ENCODE results near the gene BCL2L12. TPM values are rescaled to one million over a fixed set of nuclear protein-coding genes. Genes with fewer than 3 reads are reported as not detected.

The BCL2L12 gene
- total RNA-seq, 1 donor: 4.7 TPM

DNA sequence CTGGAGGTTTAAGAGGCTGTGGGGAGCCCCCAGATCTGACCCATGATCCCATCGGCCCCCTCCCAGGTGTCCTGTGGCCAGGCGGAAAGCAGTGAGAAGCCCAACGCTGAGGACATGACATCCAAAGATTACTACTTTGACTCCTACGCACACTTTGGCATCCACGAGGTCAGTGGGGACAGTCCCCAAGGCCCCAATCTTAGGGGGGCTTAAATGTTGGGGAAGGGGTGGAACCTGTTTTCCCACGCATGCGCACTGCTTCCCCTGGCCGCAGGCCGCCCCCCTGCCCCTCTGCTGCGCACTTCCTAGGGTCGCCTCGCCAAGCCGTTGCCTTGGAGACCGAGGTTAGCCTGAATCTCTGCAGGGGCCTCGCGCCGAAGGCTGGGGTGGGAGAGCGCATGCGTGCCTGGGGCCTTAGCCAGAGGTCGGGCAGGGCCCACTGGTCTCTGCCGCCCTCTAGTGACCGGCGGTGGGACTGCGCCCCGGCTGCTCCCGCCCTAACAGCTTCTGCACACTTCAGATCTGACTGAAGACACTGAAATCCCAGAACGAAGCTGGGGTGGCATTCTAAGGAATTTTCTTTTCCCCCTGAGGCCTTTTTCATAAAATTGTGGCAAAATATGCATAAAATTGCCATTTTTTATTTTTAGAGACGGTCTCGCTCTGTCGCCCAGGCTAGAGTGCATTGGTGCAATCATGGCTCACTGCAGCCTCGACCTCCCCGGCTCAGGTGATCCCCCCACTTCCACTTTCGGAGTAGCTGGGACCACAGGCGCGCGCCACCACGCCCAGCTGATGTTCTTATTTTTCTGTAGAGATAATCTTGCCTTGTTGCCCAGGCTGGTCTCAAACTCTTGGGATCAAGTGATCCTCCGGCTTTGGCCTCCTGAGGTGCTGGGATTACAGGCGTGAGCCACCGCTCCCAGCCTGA, 15.0 kb downstream of the BCL2L12 start:
- peak overlapping the region; percentile 30 for H3K4me3 ChIP-seq (ENCODE audit: low read depth, low read length)
- TF ChIP-seq, protein P1, sequence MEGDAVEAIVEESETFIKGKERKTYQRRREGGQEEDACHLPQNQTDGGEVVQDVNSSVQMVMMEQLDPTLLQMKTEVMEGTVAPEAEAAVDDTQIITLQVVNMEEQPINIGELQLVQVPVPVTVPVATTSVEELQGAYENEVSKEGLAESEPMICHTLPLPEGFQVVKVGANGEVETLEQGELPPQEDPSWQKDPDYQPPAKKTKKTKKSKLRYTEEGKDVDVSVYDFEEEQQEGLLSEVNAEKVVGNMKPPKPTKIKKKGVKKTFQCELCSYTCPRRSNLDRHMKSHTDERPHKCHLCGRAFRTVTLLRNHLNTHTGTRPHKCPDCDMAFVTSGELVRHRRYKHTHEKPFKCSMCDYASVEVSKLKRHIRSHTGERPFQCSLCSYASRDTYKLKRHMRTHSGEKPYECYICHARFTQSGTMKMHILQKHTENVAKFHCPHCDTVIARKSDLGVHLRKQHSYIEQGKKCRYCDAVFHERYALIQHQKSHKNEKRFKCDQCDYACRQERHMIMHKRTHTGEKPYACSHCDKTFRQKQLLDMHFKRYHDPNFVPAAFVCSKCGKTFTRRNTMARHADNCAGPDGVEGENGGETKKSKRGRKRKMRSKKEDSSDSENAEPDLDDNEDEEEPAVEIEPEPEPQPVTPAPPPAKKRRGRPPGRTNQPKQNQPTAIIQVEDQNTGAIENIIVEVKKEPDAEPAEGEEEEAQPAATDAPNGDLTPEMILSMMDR (IDR thresholded peaks at IDR 0.05; ENCODE audit: insufficient read depth, low read depth, low read length): peak; percentile 99
- DNase-seq (ENCODE audit: low read depth): peak; percentile 84

DNA sequence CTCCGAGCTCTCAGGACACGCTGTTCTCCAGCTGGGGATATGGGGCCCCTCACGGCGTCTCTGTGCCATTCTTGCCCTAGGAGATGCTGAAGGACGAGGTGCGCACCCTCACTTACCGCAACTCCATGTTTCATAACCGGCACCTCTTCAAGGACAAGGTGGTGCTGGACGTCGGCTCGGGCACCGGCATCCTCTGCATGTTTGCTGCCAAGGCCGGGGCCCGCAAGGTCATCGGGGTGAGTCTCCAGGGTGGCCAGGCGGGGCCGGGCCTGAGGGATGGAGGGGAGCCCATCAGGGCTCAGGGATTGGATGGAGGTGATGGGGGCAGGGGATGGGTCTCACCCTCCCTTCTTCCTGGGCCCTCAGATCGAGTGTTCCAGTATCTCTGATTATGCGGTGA, 16.1 kb downstream of the BCL2L12 start:
- TF ChIP-seq, protein P1 (IDR thresholded peaks at IDR 0.05; ENCODE audit: insufficient read depth, low read depth, low read length): no peak
- DNase-seq (ENCODE audit: low read depth): no peak
- no peak overlapping the region for H3K4me3 ChIP-seq (ENCODE audit: low read depth, low read length)

DNA sequence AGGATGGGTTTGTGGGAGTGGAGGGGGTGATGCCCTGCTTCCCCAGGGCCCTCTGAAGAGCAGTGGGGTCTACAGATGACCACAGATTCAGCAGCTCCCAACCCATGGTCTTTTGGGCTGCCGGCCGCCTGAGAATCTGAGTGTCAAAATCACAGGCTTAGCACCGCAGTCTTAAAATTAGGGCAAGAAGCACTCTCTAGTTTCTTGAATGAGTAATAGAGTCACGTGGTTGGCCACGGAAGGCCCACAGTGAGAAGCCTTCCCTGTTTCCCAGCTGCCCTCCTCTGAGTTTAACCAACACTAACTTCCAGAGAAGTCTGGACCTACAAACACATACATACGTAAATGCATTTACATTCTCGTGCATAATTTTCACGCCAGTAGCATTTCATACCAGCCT, 16.5 kb downstream of the BCL2L12 start:
- peak; percentile 14 for DNase-seq (ENCODE audit: low read depth)
- no peak overlapping the region for H3K4me3 ChIP-seq (ENCODE audit: low read depth, low read length)
- TF ChIP-seq, protein P1 (IDR thresholded peaks at IDR 0.05; ENCODE audit: insufficient read depth, low read depth, low read length): no peak

DNA sequence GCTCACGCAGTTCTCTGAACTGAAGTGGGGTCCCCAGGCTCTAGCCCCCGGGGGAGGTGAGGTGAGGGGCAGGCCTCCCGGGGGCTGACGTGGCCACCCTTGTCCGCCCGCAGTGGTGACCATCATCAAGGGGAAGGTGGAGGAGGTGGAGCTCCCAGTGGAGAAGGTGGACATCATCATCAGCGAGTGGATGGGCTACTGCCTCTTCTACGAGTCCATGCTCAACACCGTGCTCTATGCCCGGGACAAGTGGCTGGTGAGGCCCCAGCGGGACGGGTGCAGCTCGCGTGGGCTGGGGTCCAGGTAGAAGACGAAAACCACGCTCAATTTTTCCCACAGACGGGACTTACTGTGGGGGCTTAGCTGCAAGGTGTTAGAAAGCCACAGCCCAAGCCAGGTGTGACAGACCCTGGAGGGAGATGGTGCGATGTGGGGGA, 18.1 kb downstream of the BCL2L12 start:
- TF ChIP-seq, protein P1 (IDR thresholded peaks at IDR 0.05; ENCODE audit: insufficient read depth, low read depth, low read length): no peak
- no peak overlapping the region for H3K4me3 ChIP-seq (ENCODE audit: low read depth, low read length)
- DNase-seq (ENCODE audit: low read depth): no peak

DNA sequence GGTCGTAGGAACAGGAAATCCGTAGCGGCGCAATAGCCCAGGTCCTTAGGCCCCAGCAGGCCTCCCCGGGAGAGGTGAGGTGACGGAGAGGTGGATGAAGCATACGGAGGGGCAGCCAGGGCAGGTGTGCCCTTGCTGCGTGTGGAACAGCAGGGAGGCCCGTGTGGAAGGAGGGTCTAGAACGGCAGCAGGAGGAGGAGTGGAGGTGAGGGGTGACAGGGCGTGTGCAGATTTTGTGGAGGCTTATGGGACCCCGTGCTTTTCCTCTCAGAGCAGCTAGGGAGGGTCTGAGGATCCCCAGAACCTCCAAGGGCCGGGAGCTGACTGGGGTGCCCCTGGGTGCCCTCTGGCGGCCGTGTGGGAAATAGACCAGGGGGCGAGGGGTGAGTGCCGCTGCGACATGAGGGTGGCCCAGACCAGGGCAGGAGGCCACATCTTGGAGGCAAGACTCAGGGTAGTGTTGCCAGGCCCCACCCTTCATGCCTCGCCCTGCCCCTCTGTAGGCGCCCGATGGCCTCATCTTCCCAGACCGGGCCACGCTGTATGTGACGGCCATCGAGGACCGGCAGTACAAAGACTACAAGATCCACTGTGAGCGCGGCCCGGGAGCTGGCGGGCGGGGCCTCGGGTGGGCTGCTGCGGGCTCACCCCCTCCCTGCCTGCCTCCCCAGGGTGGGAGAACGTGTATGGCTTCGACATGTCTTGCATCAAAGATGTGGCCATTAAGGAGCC, 18.7 kb downstream of the BCL2L12 start:
- TF ChIP-seq, protein P1 (IDR thresholded peaks at IDR 0.05; ENCODE audit: insufficient read depth, low read depth, low read length): peak; percentile 44
- H3K4me3 ChIP-seq (ENCODE audit: low read depth, low read length): no peak overlapping the region
- DNase-seq (ENCODE audit: low read depth): no peak

DNA sequence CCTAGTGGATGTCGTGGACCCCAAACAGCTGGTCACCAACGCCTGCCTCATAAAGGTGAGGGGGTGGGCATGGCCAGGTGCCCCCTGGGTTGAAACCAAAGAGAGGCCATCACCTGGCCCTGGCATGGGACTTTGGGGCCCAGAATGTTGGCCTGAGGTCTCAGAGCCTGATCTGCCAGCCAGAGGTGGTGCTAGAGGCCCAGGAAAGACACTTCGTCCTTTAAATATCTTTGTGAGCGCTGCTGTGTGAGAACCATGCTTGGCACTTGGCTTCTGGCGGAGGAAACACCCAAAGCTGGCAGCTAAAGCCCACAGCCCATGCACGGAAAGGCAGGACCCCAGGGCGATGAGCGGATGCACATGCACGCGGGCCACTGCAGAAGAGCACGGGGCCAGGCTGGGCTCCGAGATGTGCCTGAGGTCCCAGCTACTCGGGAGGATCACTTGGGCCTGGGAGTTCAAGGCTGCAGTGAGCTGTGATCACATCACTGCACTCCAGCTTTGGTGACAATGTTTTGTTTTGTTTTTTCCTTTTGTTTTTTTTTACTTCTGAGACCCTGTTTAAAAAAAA, 19.3 kb downstream of the BCL2L12 start:
- DNase-seq (ENCODE audit: low read depth): no peak
- TF ChIP-seq, protein P1 (IDR thresholded peaks at IDR 0.05; ENCODE audit: insufficient read depth, low read depth, low read length): no peak
- H3K4me3 ChIP-seq (ENCODE audit: low read depth, low read length): no peak overlapping the region
